ENCODE data around the gene SORCS2.

DNA sequence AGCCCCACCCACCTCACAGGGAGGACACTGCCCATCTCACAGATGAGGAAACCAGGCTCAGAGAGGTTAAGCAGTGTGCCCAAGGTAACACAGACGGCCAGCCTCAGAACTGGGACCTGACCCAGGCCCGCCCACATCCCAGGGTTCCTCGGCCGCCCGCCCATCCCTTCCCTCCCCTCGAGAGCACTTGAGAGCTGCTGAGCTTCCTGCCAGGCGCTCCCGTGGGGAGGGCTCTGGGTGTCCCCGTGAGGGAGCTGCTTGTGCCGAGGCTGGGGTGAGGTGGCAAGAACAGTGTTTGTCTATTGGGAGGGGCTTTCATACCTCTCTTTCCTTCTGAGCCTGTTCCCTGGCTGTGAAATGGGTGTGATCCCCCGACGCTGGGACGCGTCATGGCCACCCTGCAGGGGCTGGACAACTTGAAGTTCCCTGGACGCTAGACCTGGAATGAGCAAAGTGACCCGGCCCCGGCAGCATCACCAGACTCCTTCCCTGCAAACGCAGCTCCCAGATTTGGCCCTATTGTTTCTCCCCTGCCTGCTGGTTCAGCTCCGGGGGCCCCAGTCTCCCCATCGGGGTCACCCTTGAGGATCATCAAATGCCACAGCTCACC, 542.4 kb downstream of the SORCS2 start:
- TF ChIP-seq, protein P1, sequence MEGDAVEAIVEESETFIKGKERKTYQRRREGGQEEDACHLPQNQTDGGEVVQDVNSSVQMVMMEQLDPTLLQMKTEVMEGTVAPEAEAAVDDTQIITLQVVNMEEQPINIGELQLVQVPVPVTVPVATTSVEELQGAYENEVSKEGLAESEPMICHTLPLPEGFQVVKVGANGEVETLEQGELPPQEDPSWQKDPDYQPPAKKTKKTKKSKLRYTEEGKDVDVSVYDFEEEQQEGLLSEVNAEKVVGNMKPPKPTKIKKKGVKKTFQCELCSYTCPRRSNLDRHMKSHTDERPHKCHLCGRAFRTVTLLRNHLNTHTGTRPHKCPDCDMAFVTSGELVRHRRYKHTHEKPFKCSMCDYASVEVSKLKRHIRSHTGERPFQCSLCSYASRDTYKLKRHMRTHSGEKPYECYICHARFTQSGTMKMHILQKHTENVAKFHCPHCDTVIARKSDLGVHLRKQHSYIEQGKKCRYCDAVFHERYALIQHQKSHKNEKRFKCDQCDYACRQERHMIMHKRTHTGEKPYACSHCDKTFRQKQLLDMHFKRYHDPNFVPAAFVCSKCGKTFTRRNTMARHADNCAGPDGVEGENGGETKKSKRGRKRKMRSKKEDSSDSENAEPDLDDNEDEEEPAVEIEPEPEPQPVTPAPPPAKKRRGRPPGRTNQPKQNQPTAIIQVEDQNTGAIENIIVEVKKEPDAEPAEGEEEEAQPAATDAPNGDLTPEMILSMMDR (IDR thresholded peaks at IDR 0.05), result no peak
- TF ChIP-seq POLR2A (IDR thresholded peaks at IDR 0.05), result no peak
